Ovary (tissue), 3 donors: ENCODE results near the gene RPS21.

Experiments used
- CTCF ChIP-seq, 3 donors: fragments of 450-650 bp in 2 of 3; fragments of 200-600 bp in 1 of 3; IDR thresholded peaks; one replicate each; pipeline versions ENCODE4 v1.5.1 to v1.8.0; 2016 to 2022; ENCODE audit warnings: antibody characterized with exemption in 3 of 3, mild to moderate bottlenecking in 1 of 3
- EP300 ChIP-seq: sonication (generic); formaldehyde crosslinking; IDR thresholded peaks from one replicate; pipeline ENCODE4 v1.6.1; 2017; ENCODE audit warnings: antibody characterized with exemption
- POLR2A ChIP-seq: fragments of 450-650 bp; IDR thresholded peaks from one replicate; pipeline ENCODE4 v1.6.1; 2017; ENCODE audit warnings: antibody characterized with exemption, mild to moderate bottlenecking, moderate library complexity
- donor health status: DM: no; HTN: no; CAD: no.

GRCh38 chr20:62356589-62357186 lies 30.2 kb upstream of the RPS21 start:
- no peak for TF ChIP-seq CTCF (IDR thresholded peaks at IDR 0.05)
- no peak for TF ChIP-seq POLR2A
- TF ChIP-seq EP300: no peak
